ENCODE data around the gene PHF21A.
"Not testable (repeated sequence)": the region's sequence is repeated elsewhere in the genome, so short reads cannot be mapped to it uniquely, and the experiment has no call there.

Gene PHF21A

GRCh38 chr11:45918331-45918941 is 202.8 kb downstream of the PHF21A start:
- Mint-ChIP-seq H3K36me3 (ENCODE audit: low read depth) (peaks cover 6% of the 10 kb centered on the region), H3K27ac (peak overlapping the region; percentile 94), H3K4me3 (peak overlapping the region; percentile 97), H3K4me1 (ENCODE audit: low read depth) (peaks cover 42% of the 10 kb centered on the region), H3K9me3 (no peaks in the 10 kb centered on the region), H3K27me3 (peaks cover 8% of the 10 kb centered on the region)

DNA sequence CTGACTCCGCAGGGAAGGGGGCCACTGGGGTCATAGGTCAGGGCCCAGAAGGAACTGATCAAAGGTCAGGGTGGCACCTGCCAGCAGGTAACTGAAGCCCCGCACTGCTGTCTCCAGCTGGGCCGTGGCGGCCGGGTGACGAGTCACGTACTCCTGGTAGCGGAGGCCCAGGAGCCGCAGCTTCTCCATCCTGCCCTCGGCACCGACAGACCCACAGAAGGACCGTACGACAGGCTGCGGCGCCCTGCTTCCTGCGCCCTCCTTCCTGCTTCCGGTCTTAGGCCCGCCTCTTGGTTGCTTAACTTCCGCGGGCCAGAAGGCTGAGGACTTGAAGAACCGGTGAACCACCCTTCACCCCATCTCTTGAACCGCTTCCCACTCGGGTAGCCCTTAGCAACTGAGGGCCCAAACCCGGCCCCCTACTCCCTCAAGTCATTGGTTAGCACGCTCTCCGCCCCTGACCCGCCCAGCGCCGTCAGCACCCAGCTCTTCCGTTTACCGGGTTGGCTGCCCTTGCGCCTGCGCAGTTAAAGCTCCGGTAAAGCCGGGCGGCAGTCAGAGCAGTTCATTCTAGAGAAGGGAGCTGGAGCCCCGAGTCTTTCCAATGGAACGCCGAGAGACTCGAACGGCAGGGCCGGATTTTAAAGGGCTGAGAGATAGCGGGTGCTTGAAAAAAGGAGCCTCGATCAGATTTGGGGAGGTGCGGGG is 203.5 kb downstream of the PHF21A start, which contains the start of gene PEX16:
Gene PEX16 (minus strand): TSS at position 255 of the 708 bp plus-strand sequence. CDS start 66 bp downstream, at position 189.
- H3K27me3 Mint-ChIP-seq, result peaks cover 5% of the 10 kb centered on the region
- H3K36me3 Mint-ChIP-seq (ENCODE audit: low read depth), result peaks cover 6% of the 10 kb centered on the region
- peak within 1 kb of the TSS; percentile 97 for H3K4me3 Mint-ChIP-seq
- H3K27ac Mint-ChIP-seq, result peak within 1 kb of the TSS; percentile 94
- no peaks in the 10 kb centered on the region for H3K9me3 Mint-ChIP-seq
- H3K4me1 Mint-ChIP-seq (ENCODE audit: low read depth), result peaks cover 39% of the 10 kb centered on the region

DNA sequence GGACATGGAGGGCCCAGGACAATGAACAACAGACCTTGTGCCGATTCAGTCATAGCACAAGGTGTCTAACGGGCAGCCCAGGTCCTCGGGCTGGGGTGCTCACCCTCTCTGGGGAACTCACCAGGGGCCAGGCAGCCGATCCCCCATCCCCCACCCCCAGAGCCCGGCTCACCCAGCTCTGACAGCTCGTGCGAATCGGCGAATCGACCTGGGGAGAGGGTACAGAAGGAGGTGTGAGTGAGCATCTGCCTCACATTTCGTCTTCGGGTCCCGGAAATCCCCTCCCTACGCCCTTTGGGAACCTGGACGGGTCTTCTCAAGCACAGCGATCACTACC is 204.0 kb downstream of the PHF21A start:
- H3K36me3 Mint-ChIP-seq (ENCODE audit: low read depth), result peaks cover 6% of the 10 kb centered on the region
- H3K9me3 Mint-ChIP-seq, result no peaks in the 10 kb centered on the region
- H3K27me3 Mint-ChIP-seq, result peaks cover 5% of the 10 kb centered on the region
- peak overlapping the region; percentile 97 for H3K4me3 Mint-ChIP-seq
- H3K27ac Mint-ChIP-seq, result peak overlapping the region; percentile 94
- H3K4me1 Mint-ChIP-seq (ENCODE audit: low read depth), result peaks cover 39% of the 10 kb centered on the region

DNA sequence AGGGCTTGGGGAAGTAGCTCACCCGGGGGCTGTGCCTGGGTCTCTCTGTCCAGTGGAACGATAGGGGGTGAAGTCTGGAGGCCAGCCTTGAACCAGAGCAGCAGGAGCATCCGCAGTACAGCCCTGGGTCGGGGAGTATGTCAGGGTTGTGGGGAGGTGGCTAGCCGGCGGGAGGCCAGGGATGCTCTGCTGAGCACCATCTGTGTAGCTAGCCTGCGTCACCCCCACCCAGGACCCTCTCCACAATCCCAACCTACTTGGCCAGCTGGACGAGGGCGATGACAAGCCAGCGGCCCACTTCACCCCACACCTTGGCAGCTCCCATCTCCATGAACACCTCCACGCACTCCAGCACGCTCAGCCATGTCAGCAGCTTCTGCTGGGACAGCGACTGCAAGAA is 205.8 kb downstream of the PHF21A start:
- H3K36me3 Mint-ChIP-seq (ENCODE audit: low read depth), result peaks cover 11% of the 10 kb centered on the region
- H3K27me3 Mint-ChIP-seq, result no peaks in the 10 kb centered on the region
- peaks cover 39% of the 10 kb centered on the region for H3K4me1 Mint-ChIP-seq (ENCODE audit: low read depth)
- no peaks in the 10 kb centered on the region for H3K9me3 Mint-ChIP-seq
- peak overlapping the region; percentile 69 for H3K27ac Mint-ChIP-seq
- no peak overlapping the region for H3K4me3 Mint-ChIP-seq

DNA sequence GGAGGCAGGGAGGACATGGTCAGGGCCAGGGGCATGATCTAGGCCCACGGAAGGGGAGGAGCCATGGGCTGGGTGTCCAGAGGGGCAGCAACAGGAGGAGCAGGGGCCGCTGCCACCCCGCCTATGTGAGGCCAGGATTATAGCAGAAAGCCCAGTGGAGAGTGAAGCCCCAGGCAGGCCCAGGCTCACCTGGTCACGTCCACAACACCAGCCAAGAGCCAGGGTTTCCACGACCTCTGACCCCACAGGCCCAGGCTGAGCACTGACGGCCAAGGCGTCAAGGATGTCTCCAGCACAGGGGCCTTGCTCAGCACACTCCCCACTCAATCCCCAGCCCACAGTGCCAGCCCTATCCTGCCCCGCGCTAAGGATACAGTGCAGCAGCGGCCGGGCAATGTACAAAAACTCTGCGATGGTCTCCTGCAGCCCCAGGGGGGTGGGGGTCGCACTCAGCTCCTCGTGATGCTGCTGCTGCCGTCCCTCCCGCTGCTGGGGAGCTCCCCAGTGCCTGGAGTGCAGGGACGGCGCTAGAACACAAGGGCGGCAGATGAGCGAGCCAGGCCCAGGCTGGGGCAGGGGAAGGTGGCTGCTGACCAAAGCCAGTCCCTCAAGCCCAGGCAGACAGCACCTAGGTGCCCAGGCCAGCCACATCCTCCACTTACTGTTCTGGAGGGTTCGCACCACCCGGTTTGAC is 207.2 kb downstream of the PHF21A start:
- Mint-ChIP-seq H3K27me3 (no peaks in the 10 kb centered on the region), H3K4me1 (ENCODE audit: low read depth) (peaks cover 29% of the 10 kb centered on the region), H3K9me3 (no peaks in the 10 kb centered on the region), H3K4me3 (no peak overlapping the region), H3K27ac (no peak overlapping the region), H3K36me3 (ENCODE audit: low read depth) (peaks cover 11% of the 10 kb centered on the region)

DNA sequence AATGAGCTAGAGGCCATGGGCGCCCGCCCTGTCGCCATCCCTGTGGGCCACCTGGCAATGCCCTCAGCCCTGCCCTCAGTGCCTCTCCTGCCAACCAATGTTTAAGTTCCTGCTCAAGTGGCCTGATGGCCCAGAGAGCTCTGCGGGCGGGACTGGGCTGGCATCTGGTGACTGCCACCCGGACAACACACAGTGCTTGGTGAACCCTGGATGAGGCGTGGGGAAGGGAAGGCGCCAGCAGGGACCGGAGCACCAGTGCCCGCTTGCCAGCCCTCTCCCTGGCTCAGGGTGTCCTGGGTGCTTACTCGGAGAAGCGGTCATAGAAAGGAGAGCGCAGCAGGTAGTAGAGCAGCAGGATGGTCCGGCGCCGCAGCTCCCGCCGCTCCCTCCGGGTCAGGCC is 207.7 kb downstream of the PHF21A start:
- H3K36me3 Mint-ChIP-seq (ENCODE audit: low read depth), result peaks cover 11% of the 10 kb centered on the region
- H3K4me1 Mint-ChIP-seq (ENCODE audit: low read depth), result peaks cover 23% of the 10 kb centered on the region
- no peaks in the 10 kb centered on the region for H3K9me3 Mint-ChIP-seq
- H3K27ac Mint-ChIP-seq, result no peak overlapping the region
- no peaks in the 10 kb centered on the region for H3K27me3 Mint-ChIP-seq
- no peak overlapping the region for H3K4me3 Mint-ChIP-seq

- H3K27ac Mint-ChIP-seq, result no peak overlapping the region
- H3K4me1 Mint-ChIP-seq (ENCODE audit: low read depth), result peaks cover 9% of the 10 kb centered on the region
- H3K9me3 Mint-ChIP-seq, result no peaks in the 10 kb centered on the region
- H3K36me3 Mint-ChIP-seq (ENCODE audit: low read depth), result peaks cover 5% of the 10 kb centered on the region
- H3K27me3 Mint-ChIP-seq, result no peaks in the 10 kb centered on the region
- no peak overlapping the region for H3K4me3 Mint-ChIP-seq
Observed at GRCh38 chr11:45910623-45911022, 210.6 kb downstream of the PHF21A start.

DNA sequence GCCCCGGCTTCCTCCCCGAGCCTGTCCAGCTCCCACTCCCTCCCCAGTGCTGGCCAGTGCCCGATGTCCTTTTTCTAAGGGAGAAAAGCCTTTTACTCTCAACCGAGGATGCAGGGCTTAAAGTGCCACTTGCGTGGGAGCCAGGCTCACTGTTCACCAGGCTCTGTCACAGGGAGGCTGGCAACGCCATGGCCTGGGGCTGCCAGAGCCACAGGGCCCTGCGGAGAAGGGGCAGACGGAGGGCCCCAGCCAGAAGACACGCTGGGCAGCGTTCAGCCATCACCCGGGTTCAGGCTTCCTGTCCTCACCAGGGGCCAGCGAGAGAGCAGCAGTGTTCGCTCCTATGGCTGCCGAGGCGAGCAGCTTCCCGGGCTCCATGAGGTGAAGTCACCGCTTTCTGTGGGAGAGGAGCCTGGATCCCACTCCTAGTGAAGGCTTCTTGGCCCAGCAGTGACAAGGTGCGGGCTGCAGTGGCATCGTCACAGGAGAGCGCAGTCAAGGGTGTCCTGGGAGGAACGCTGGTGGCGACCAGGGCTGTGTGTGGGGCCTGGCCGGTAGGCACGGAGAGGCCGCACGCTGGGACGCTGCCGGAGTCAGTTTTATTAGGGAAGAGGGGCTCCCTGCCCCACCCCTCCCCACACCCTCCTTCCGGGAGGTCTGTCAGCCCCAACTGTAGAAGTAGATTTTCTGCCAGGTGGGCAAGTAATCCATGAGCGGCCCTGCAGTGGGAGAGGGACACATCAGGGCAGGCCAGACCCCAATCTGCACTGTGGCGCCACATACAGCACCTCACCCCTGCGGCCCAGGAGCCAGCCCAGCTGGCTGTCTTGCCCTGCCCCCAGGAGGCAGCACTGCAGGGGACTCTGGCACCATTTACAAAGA is 211.4 kb downstream of the PHF21A start:
- Mint-ChIP-seq H3K4me1 (ENCODE audit: low read depth) (peaks cover 7% of the 10 kb centered on the region), H3K4me3 (no peak overlapping the region), H3K27me3 (no peaks in the 10 kb centered on the region), H3K36me3 (ENCODE audit: low read depth) (peaks cover 5% of the 10 kb centered on the region), H3K9me3 (no peaks in the 10 kb centered on the region), H3K27ac (no peak overlapping the region)

DNA sequence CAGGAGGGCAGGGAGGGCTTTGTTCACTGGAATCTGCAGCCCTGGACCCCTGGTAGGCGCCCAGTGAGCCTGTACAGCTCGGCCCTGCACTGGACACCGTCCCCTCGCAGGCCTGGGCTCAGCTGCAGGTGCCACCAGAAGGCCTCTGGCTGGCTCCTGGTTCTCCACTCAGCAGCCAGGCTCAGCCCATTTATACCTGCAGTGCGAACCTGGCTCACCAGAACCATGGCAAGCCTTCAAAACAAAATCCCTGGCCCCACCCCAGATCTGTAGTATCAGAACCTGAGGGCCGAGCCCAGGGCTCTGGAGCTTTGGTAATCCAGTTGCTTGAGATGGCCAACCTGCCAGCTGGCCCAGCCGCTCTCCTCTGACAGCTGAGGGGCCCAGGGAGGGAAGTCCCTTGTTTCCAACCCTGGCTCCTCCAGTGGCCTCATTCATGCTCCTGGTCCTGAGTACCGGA is 213.3 kb downstream of the PHF21A start:
- H3K27ac Mint-ChIP-seq, result no peak overlapping the region
- H3K4me3 Mint-ChIP-seq, result no peak overlapping the region
- H3K9me3 Mint-ChIP-seq, result no peaks in the 10 kb centered on the region
- peaks cover 7% of the 10 kb centered on the region for H3K4me1 Mint-ChIP-seq (ENCODE audit: low read depth)
- H3K27me3 Mint-ChIP-seq, result no peaks in the 10 kb centered on the region
- H3K36me3 Mint-ChIP-seq (ENCODE audit: low read depth), result peaks cover 5% of the 10 kb centered on the region

DNA sequence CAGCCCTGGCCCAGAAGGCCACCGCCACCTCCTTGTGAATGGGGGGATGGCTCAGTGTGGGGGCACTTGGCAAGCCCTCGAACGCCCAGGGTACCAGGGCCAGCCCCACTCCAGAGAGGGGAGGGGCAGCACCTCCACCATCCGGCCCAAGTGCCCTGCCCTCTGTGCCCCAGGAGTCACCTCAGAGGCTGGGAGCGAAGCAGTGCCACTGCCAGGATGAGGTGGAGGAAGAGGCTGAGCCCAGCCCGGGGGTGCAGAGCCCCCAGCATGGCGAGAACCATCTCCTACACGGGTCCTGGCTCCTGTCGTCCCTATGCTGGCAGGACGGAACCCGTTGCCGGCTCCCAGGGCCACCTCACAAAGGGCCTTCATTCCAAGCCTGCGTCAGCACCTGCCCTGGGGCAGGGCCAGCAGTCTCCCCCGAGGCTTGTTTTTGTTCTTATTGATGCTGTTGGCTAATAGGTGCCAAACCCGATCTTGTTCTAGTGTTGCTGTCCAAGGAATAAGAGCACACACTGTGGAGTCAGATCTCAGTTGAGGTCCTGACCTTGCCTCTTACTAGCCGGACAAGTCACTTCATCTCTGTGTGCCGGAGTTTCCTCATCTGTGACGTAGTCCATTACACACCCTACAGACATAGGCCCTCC is 214.2 kb downstream of the PHF21A start, which contains the start of gene FREY1:
Gene FREY1 (minus strand): TSS at position 307 of the 647 bp plus-strand sequence. CDS start 26 bp downstream, at position 281.
- peaks cover 7% of the 10 kb centered on the region for H3K4me1 Mint-ChIP-seq (ENCODE audit: low read depth)
- no peak within 1 kb of the TSS for H3K27ac Mint-ChIP-seq

GRCh38 chr11:45906096-45906682 is 215.1 kb downstream of the PHF21A start:
- H3K27me3 Mint-ChIP-seq, result no peaks in the 10 kb centered on the region
- H3K36me3 Mint-ChIP-seq (ENCODE audit: low read depth), result peaks cover 1% of the 10 kb centered on the region
- no peak overlapping the region for H3K4me3 Mint-ChIP-seq
- H3K27ac Mint-ChIP-seq, result no peak overlapping the region
- no peaks in the 10 kb centered on the region for H3K9me3 Mint-ChIP-seq
- H3K4me1 Mint-ChIP-seq (ENCODE audit: low read depth), result peaks cover 7% of the 10 kb centered on the region

More for the DNA sequence above, 214.2 kb downstream of the PHF21A start, which contains the start of gene FREY1:
- H3K4me3 Mint-ChIP-seq, result no peak within 1 kb of the TSS
- no peaks in the 10 kb centered on the region for H3K27me3 Mint-ChIP-seq
- peaks cover 5% of the 10 kb centered on the region for H3K36me3 Mint-ChIP-seq (ENCODE audit: low read depth)
- H3K9me3 Mint-ChIP-seq, result no peaks in the 10 kb centered on the region

GRCh38 chr11:45905576-45905975 is 215.7 kb downstream of the PHF21A start:
- not testable (repeated sequence) for H3K36me3 Mint-ChIP-seq (ENCODE audit: low read depth); H3K4me1 Mint-ChIP-seq (ENCODE audit: low read depth); H3K4me3 Mint-ChIP-seq; H3K9me3 Mint-ChIP-seq; H3K27ac Mint-ChIP-seq; H3K27me3 Mint-ChIP-seq

GRCh38 chr11:45905095-45905494 is 216.2 kb downstream of the PHF21A start:
- no peaks in the 10 kb centered on the region for H3K9me3 Mint-ChIP-seq
- H3K27ac Mint-ChIP-seq, result no peak overlapping the region
- H3K36me3 Mint-ChIP-seq (ENCODE audit: low read depth), result no peaks in the 10 kb centered on the region
- peaks cover 5% of the 10 kb centered on the region for H3K27me3 Mint-ChIP-seq
- peaks cover 7% of the 10 kb centered on the region for H3K4me1 Mint-ChIP-seq (ENCODE audit: low read depth)
- H3K4me3 Mint-ChIP-seq, result no peak overlapping the region

Measured in stimulated activated naive CD8-positive, alpha-beta T cell treated with anti-CD3 and anti-CD28 coated beads, Interleukin-15, Interleukin-2, amounts not matched to agents 100 ng/mL and 50 ng/mL, for 24 hours (primary cell).